ENCODE results near the gene SLC5A3. TPM values are rescaled to one million over a fixed set of nuclear protein-coding genes. Genes with fewer than 3 reads are reported as not detected.

The SLC5A3 gene
- total and polyA plus RNA-seq, 10 of the 15 experiments (the other 5 are each of a cell fraction or from before 2014, with no cell fraction given), result 3.3 to 21.4 (median 12.0) TPM

- TF ChIP-seq MLLT1 (IDR thresholded peaks at IDR 0.05), result 0 out of 2 replicates have a peak, but pooled peaks have one; percentile 56
- no peak for TF ChIP-seq TAF1 (IDR thresholded peaks at IDR 0.05; ENCODE audit: borderline replicate concordance, low read depth, low read length)
- peak; percentile 71 for TF ChIP-seq NR2F1 (conservative IDR thresholded peaks at IDR 0.05)
- peak; percentile 66 for TF ChIP-seq CREM (IDR thresholded peaks at IDR 0.05; ENCODE audit: low read depth)
- TF ChIP-seq CHD4 (IDR thresholded peaks at IDR 0.05), result no peak
- TF ChIP-seq BRCA1 (IDR thresholded peaks at IDR 0.05; ENCODE audit: low read depth, low read length), result no peak
- no peak for TF ChIP-seq POLR2AphosphoS2 (IDR thresholded peaks at IDR 0.05; ENCODE audit: low read depth, low read length)
- no peak for TF ChIP-seq ASH2L (IDR thresholded peaks at IDR 0.05; ENCODE audit: borderline replicate concordance, low read depth)
- no peak for TF ChIP-seq RELA (IDR thresholded peaks at IDR 0.05; ENCODE audit: borderline replicate concordance, partially characterized antibody)
Measured at GRCh38 chr21:34031835-34032370, 41.5 kb upstream of the SLC5A3 start (continued).

- FAIRE-seq, result no peak
- RAD21 ChIA-PET (ENCODE audit: unreplicated experiment), result interaction anchor here (0.8 to 1.3 kb wide), 2 partner anchors 86 to 99 kb away, joined by 3 read pairs; no protein-coding TSS in a partner anchor
- TF ChIP-seq HDAC6 (IDR thresholded peaks at IDR 0.05; ENCODE audit: unreplicated experiment), result no peak
- TF ChIP-seq PAX8 (IDR thresholded peaks at IDR 0.05), result no peak
- no peak for TF ChIP-seq PML (IDR thresholded peaks at IDR 0.05; ENCODE audit: low read length)
- no peak for TF ChIP-seq ELK1 (IDR thresholded peaks at IDR 0.05; ENCODE audit: low read depth, low read length)
- TF ChIP-seq MLLT1 (IDR thresholded peaks at IDR 0.05), result no peak
- POLR2A ChIA-PET, result interaction anchor here (1.3 kb wide), 1 partner anchor 9 kb away, joined by 3 read pairs; no protein-coding TSS in a partner anchor
- Histone ChIP-seq H2AFZ (ENCODE audit: control insufficient read depth, low read depth, low read length) (no peak overlapping the region), H3K27ac (ENCODE audit: control insufficient read depth, insufficient read depth) (no peak overlapping the region), H3K4me2 (ENCODE audit: control insufficient read depth, insufficient read depth) (no peak overlapping the region), H3K4me3 (no peak overlapping the region), H3K36me3 (ENCODE audit: control insufficient read depth in 2 of 2, insufficient read depth in 2 of 2, low read length in 1 of 2) (no peaks in the 10 kb centered on the region), H3K9me3 (replicated peaks; ENCODE audit: control insufficient read depth, insufficient read depth, low read length) (no peaks in the 10 kb centered on the region; the same call in 2 of the 3 replicates), H3K9ac (ENCODE audit: control insufficient read depth, insufficient read depth, low read length) (no peak overlapping the region), H3K27me3 (replicated peaks in 1 of 2; ENCODE audit: control insufficient read depth in 2 of 2, insufficient read depth in 2 of 2, low read length in 1 of 2) (no peaks in the 10 kb centered on the region), H4K20me1 (ENCODE audit: control insufficient read depth, insufficient read depth) (no peaks in the 10 kb centered on the region), H3K4me1 (ENCODE audit: control insufficient read depth, insufficient read depth, low read length) (peaks cover 11% of the 10 kb centered on the region; the same call in 1 of the 2 replicates), H3K79me2 (ENCODE audit: control insufficient read depth, insufficient read depth, low read length) (no peaks in the 10 kb centered on the region)
- CTCF ChIA-PET, result interaction anchor here (1.0 to 1.5 kb wide), 4 partner anchors 9 to 21 kb away, joined by 3 to 6 read pairs (median 3); no protein-coding TSS in a partner anchor
- no peak for ATAC-seq
- intact Hi-C loops (cut with micrococcal nuclease; ENCODE audit: unreplicated experiment), result no loop called here
- BruUV-seq (replicated peaks), result no TSS peak
- in situ Hi-C loops (cut with MboI), result no loop called here
- no peak for DNase-seq (ENCODE audit: low read depth, low spot score)
- WGBS (ENCODE audit: insufficient coverage, insufficient replicate concordance, low lambda C conversion rate, missing lambda C conversion rate), result 95% methylated on average over 8 of the region's 8 CpGs
- SMC1A ChIA-PET (ENCODE audit: uncharacterized antibody, unreplicated experiment), result interaction anchor here (0.5 to 3.4 kb wide), 4 partner anchors 9 to 57 kb away, joined by 3 to 22 read pairs (median 4); no protein-coding TSS in a partner anchor
Measured at GRCh38 chr21:34034369-34035014, 38.9 kb upstream of the SLC5A3 start.
